Measurements from ENCODE around the gene RACGAP1.
"Not testable (repeated sequence)": the region's sequence is repeated elsewhere in the genome, so short reads cannot be mapped to it uniquely, and the experiment has no call there.

RACGAP1 gene

GRCh38 chr12:50055831-50056638 lies 30.7 kb upstream of the RACGAP1 start:
- peak; percentile 48 for DNase-seq

- DNase-seq = no peak
Observed at GRCh38 chr12:50053583-50053982, 28.3 kb upstream of the RACGAP1 start.

GRCh38 chr12:50052964-50053363 lies 27.7 kb upstream of the RACGAP1 start:
- DNase-seq = no peak

- DNase-seq = no peak
Observed at GRCh38 chr12:50052544-50052943, 27.2 kb upstream of the RACGAP1 start.

- DNase-seq = no peak
Observed at GRCh38 chr12:50051101-50051806, 26.0 kb upstream of the RACGAP1 start.

- no peak for DNase-seq
Observed at GRCh38 chr12:50050410-50051098, 25.3 kb upstream of the RACGAP1 start.

- no peak for DNase-seq
Observed at GRCh38 chr12:50050119-50050385, 24.8 kb upstream of the RACGAP1 start.

DNA sequence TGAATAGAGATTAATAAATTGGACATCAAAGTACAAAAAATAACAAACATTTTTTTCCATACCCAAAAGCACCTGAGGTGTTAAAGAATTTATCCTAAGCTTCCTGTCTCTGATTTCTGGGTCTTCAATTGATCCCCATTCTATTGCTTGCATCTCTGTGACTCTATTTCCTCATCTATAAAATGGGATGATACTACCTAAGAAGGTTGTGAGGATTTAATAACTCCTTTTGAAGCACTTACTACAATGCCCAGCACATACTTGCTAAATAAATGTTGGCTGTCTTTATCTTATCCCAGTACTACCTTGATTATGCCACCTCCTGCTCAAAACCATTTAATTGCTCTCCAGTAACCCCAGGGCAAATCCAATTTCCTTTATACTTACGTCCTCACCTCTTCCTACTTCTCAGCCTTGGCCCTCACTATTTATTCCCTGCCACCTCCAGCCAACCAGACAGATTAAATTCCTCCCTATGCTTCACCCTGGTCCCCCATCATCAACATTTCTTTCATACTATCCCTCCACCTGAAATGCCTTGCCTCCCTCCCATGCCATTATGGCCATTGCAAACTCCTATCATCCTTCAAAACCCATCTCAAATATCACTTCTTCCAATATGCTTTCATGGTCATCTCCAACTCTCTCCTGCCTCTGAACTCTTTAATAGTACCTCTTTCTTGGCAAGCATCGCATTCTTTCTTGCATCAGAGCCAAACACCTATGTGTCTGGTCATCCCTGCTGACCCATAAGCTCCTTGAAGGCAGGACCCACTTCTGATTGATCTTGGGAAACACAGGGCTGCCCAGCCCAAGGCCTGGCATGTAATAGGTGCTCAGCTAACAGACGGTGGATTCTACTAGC lies 24.2 kb upstream of the RACGAP1 start:
- DNase-seq = no peak

DNA sequence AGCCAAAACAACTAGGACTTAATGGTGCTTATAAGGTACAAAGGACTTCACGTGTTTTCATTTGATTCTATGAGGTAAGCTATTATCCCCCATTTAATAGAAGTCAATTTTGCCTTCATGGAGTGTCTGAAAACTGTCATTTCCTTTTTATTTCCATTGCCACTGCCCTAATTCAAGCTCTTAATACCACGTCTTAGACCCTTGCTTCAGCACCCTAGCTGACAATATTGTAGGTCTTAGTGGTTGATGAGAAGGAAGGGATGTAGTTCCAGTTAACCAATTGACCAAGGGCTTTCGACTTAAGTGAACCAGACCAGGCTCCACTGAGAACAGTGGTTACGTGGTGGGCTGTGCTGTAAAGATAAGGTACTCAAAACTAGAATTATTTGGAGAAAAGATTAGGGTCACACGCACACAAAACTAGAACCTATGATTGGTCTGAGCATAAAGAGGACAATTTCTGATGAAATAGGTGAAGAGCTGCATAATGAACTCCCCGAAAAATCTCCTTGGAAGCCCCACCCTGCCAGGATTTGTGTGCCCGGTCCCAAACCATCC lies 22.5 kb upstream of the RACGAP1 start:
- DNase-seq = no peak

GRCh38 chr12:50043854-50044253 lies 18.6 kb upstream of the RACGAP1 start:
- no peak for DNase-seq

DNA sequence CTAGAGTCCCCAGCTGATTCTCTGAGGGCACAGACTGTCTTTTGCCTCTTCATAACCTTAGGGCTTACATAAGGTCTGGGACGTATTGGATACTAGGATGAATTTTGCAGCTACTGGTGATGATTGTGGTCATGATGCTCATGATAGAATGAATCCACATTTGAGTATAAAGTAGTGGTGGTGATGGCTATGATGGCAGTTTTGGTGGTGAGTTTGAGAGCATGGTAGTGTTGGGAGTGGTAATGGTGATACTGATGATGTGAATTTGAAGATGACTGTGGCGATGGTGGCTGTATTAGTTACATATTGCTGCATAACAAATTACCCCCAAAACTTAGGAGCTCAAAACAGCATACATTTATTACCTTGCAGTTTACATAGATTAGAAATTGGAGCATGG lies 18.0 kb upstream of the RACGAP1 start:
- no peak for DNase-seq

DNA sequence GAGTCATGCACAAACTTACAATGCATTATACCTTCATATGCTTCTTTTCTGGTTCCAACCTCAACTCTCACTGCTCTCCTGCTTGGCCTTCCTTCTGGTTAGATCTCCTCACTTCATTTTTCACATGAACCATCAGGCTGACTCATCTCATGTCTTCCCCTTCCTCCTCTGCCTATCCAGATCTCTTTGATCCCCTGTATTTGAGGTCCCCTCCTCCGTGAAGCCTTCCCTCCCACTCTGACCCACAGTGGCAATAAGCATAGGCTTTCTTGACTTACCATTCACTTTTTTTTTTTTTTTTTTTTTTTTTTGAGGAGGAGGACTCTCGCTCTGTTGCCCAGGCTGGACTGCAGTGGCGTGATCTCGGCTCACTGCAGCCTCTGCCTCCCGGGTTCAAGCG lies 17.4 kb upstream of the RACGAP1 start:
- DNase-seq = no peak

DNA sequence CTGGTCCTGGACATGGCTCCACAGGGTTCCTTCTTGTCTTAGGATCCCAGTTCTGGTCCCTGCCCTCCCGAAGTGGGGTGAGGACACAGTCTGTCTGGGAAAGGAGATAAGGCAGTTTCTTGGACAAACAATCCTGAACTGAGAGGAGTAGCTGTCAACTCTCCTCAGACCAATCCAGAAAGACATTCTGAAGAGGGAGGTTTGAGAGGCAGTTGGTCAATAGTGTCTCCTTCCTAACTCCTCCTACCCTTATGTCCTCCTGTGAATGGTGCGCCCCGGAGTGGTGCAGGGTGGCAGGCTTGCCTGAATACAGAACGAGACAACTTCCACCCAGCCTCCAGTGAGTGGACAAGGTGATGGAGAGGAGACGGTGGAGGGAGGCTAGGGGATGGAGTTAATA lies 16.7 kb upstream of the RACGAP1 start:
- no peak for DNase-seq

DNA sequence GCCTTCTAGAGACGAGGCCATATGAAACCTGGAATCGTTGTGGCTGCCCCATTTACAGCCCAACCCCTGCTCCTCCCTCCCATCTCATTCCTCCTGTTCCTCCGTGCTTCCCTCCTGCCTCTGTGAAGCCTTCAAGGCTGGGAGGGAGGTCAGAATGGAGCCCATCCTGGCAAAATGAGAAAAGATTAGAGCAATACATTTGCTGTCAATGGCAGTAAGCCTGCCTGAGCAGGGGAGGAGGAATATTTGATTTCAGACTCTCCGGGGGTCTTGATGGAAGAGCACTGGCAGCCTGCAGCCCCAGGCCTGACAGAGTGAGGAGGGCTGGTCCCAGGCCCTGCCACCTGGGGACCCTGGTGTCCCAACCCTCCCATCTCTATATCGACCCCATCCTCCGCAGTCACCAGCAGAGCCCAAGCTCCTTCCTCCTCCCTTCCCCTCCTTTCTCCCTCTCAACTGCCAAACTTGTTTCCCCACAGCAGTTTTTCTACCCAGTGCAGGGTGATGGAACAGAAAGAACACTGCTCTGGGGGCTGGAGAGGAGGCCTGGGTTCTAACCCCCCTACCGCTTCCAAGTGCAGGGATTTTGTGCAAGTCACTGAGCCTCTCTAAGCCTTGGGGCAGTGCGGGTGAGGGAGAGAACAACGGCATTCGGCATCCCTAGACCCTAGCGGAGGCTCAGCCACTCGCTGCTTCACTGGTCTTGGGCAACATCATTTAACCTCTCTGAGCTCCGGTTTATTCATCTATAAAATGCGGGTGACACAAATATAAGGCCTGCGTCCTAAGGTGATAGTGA lies 16.0 kb upstream of the RACGAP1 start:
- no peak for DNase-seq

DNA sequence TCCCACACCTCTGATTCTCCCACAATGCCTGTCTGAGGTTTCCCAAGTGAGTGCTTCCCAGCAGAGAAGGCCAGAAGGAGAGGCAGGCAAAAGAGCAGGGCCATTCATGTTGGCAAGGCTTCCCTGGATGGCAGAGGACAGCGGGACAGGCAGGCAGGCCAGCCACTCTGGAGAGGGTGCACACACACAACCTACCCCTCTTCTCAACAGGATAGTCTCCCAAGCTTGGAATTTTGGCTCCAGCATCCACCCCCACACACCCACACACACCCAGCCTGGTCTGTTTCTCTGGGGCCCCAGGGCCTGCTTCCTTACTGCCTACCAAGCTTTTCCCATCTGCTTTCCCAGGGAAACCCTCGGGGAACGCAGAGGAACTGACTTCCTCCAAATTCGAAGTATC lies 15.4 kb upstream of the RACGAP1 start:
- no peak for DNase-seq

GRCh38 chr12:50039151-50039835 lies 14.0 kb upstream of the RACGAP1 start:
- peak; percentile 75 for DNase-seq

GRCh38 chr12:50038336-50038735 lies 13.0 kb upstream of the RACGAP1 start:
- DNase-seq = no peak

GRCh38 chr12:50032854-50033581 lies 7.7 kb upstream of the RACGAP1 start:
- DNase-seq = no peak

GRCh38 chr12:50032515-50032853 lies 7.2 kb upstream of the RACGAP1 start:
- no peak for DNase-seq

GRCh38 chr12:50030449-50030848 lies 5.2 kb upstream of the RACGAP1 start:
- not testable (repeated sequence) for DNase-seq

DNA sequence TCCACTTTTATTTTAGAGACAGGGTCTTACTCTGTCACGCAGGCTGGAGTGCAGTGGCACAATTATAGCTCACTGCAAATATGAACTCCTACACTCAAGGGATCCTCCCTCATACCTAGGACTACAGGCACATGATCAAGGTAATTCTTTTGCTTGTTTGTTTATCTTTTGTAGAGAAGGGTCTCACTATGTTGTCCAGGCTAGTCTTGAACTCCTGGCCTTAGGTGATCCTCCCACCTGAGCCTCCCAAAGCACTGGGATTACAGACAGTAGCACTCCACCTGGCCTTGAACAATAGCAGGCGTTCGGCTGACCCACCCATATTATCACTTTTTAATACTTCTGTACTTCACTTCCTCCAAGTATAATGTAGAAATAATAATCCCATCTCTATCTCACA lies 1.4 kb upstream of the RACGAP1 start:
- DNase-seq = no peak
